DMS 273 (cell line): Measurements from ENCODE around the gene DDX1.
A peak's percentile ranks its signal among the peaks of the same experiment; 100 is the strongest.
"Not testable (repeated sequence)": the region's sequence is repeated elsewhere in the genome, so short reads cannot be mapped to it uniquely, and the experiment has no call there.

Experiments
- DNase-seq: peaks from one replicate; lab custom pipeline; 2025; ENCODE audit not compliant: unreplicated experiment; lab: John Stamatoyannopoulos, UW

The DDX1 gene

DNA sequence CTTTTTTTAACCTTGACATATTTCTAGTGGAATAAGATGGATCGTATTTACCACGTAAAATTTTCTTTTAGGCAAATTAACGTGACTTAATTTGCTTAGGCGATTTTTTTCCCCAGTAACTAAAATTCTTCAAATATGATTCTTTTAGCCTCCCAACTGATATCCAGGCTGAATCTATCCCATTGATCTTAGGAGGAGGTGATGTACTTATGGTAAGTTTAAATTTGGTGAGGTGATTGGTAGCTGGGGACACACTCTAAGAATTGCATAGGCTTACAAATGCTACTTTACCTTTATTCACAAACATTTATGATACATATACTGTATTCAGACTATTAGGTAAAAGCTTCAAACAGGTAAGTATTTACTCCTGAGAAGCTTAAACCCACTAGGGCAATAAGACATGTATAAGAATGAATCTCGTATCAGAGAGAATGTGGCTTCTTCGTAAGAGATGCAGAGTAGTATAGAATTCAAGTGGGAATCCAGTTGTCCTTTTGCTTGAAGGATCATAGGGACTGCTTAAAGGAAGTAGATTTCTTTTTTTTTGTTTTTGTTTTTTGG, 3.8 kb downstream of the DDX1 start:
- no peak for DNase-seq

GRCh38 chr2:15595936-15596335, 4.3 kb downstream of the DDX1 start:
- DNase-seq: no peak

DNA sequence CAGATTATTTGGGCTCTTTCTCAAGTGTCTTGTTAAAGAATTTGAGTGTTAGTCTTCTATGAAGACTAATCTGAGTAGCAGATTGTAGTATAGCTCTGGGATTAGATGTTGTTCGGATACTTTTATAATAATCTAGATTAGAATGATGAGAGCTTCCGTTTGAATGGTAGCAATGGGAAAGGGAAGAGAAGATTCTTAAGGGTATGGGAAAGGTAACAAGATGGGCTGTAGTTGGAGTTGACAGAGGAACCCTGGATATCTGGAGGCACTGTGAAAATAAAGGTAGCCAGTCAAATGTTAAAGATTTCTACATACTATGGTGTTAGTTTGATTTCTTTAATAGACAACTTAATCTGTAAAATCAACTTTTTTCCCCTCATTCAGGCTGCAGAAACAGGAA, 4.7 kb downstream of the DDX1 start:
- DNase-seq: no peak

GRCh38 chr2:15596968-15597367, 5.3 kb downstream of the DDX1 start:
- DNase-seq: no peak

GRCh38 chr2:15599994-15600393, 8.3 kb downstream of the DDX1 start:
- peak; percentile 30 for DNase-seq

DNA sequence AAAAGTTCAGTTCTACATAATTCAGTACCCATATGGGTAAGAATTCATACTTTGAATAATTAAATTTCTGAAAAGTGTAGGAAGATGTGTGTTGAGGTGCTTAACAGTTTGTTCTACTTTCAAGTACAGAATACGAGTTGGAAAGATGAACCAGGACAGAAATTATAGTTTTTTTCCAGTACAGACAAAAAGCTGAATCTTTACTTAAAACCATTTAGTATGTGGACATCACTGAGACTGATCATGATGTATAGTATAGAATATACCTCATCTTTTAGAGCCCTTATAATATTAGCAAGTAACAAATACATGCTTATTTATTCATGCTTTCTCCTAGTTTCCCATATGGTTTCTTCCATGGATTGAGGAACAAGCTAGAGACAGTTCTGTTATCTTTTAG, 10.0 kb downstream of the DDX1 start:
- no peak for DNase-seq

- no peak for DNase-seq
Measured at GRCh38 chr2:15602393-15602792, 10.7 kb downstream of the DDX1 start.

- no peak for DNase-seq
Measured at GRCh38 chr2:15603044-15603765, 11.5 kb downstream of the DDX1 start.

GRCh38 chr2:15603948-15604347, 12.3 kb downstream of the DDX1 start:
- DNase-seq: no peak

- no peak for DNase-seq
Measured at GRCh38 chr2:15605721-15606120, 14.1 kb downstream of the DDX1 start.

GRCh38 chr2:15606481-15607441, 15.1 kb downstream of the DDX1 start:
- no peak for DNase-seq

DNA sequence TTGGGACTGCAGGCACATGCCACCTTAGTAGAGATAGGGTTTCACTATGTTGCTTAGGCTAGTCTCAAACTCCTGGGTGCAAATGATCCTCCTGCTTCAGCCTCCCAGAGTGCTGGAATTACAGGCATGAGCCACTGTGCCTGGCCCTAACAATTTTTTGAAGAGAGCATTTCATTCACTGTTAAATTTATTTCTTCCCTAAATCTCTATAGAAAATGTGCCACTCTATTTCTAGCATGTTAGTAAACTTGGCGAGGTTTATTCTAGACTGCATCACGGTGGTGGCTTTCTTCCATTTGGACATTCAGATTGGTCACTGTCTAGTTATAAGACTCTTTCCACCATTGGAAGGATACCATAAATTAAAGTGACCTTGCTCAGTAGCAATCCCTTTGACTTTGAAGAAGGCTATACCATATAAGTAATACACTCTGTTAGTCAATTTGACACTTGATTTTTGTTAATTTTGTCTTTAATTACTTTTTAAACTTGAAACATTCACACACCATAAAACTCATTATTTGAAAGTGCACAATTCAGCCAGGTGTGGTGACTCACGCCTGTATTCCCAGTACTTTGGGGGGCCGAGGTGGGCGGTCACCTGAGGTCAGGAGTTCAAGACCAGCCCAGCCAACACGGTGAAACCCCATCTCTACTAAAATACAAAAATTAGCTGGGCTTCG, 16.2 kb downstream of the DDX1 start:
- DNase-seq: no peak

- no peak for DNase-seq
Measured at GRCh38 chr2:15608392-15608761, 16.7 kb downstream of the DDX1 start.

- DNase-seq: no peak
Measured at GRCh38 chr2:15609341-15610042, 17.8 kb downstream of the DDX1 start.

DNA sequence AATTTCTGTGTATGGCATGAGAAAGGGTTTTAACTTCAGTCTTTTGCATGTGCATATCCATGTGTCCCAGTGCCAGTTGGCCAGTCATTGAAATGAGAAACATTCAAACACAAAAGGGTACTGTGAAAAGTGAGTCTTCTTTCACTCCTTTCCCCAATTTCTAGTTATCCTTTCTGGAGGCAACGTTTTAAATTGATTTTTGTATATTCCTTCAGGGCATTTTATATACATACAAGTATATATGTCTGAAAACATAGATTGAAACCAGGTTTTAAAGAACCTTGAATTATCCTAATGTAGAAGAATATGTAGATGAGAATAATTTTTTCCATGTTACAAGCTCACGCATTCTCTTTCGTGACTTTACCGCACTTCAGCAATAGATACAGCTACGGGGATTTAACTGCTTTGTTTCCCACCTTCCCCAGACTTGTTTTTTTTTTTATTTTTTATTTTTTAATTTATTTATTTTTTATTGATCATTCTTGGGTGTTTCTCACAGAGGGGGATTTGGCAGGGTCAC, 18.8 kb downstream of the DDX1 start:
- DNase-seq: no peak

DNA sequence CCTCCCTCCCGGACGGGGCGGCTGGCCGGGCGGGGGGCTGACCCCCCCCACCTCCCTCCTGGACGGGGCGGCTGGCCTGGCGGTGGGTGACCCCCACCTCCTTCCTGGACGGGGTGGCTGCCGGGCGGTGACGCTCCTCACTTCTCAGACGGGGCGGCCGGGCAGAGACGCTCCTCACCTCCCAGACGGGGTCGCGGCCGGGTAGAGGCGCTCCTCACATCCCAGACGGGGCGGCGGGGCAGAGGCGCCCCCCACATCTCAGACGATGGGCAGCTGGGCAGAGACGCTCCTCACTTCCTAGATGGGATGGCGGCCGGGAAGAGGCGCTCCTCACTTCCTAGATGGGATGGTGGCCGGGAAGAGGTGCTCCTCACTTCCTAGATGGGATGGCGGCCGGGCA, 20.4 kb downstream of the DDX1 start:
- not testable (repeated sequence) for DNase-seq

DNA sequence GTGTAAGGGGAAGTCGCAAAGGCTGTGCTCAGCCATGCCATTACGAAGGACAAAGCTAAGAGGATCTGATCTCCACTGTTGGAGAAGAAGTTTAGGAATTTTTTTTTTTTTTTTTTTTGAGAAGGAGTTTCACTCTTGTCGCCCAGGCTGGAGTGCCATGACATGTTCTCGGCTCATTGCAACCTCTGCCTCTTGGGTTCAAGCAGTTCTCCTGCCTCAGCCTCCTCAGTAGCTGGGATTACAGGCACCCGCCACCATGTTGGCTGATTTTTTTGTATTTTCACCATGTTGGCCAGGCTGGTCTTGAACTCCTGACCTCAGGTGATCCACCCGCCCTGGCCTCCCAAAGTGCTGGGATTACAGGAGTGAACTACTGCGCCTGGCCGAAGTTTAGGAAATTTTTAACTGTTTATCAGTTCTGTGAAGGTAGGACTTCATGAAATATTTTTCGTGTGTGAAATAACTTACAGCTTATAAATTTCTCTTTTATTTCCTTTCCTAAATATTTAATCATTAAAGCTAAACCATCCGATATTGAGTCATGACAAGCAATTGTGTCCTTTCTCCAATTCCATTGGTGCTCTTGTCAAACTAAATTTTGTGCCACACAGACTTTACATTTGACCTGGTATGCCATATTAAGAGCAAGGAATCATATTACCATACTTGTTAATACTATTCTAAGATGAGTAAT, 22.2 kb downstream of the DDX1 start:
- DNase-seq: no peak

- peak; percentile 14 for DNase-seq
Measured at GRCh38 chr2:15614545-15615300, 23.1 kb downstream of the DDX1 start.

DNA sequence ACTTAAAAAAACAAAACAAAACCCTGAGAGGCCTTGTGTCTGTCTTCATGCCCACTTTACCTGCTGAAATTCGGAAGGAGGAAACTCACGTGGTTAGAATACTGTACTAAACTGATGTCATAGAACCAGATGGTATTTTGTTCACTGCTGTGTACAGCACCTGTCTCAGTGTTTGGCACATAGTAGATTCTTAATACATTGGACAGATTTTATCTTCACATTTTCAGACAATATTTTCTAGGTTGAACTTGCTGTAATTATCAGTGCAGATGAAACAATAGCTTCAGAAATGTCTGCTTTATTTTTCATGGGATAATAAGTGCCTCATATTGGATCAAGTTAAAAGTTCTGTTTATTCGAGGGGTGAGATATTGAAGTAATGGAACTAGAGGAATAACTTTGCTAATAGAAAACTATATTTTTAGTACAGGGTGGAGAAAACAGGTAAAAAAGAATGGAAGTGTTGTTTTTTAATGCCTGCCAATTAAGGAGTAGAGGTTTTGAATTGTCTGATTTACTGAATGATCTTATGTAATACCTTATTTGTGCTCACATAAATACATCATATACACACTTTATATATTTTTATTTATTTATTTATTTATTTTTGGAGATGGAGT, 23.7 kb downstream of the DDX1 start:
- DNase-seq: peak; percentile 69
